Activated CD8-positive, alpha-beta memory T cell treated with anti-CD3 and anti-CD28 coated beads for 36 hours (primary cell): ENCODE measurements around the gene GRIN3A. TPM values are rescaled to one million over a fixed set of nuclear protein-coding genes. Genes with fewer than 3 reads are reported as not detected.

Experiments used
- CTCF ChIA-PET: fragments of 350-600 bp; sonication (Branson Sonifier 250); formaldehyde crosslinking; loops from one replicate; lab custom pipeline; 2021; ENCODE audit warnings: antibody characterized with exemption; lab: Charles Lee
- POLR2A ChIA-PET: fragments of 350-600 bp; sonication (Branson Sonifier 250); formaldehyde crosslinking; loops from one replicate; lab custom pipeline; 2021; ENCODE audit warnings: antibody characterized with exemption; lab: Charles Lee
- total RNA-seq, 2 experiments: library from RNA; stranded (reverse); gene quantifications; one replicate each; pipeline ENCODE4 v1.2.3, GENCODE V29; 2021

Gene GRIN3A
- total RNA-seq, 2 experiments from 2014 or later, result not detected

GRCh38 chr9:101639311-101639710 is 99.1 kb downstream of the GRIN3A start:
- ChIA-PET POLR2A (no interaction called here), CTCF (no interaction called here)

GRCh38 chr9:101636247-101636646 is 102.2 kb downstream of the GRIN3A start:
- CTCF ChIA-PET, result interaction anchor here (0.6 kb wide), 1 partner anchor 371 kb away, joined by 3 read pairs; no protein-coding TSS in a partner anchor
- POLR2A ChIA-PET, result no interaction called here

- POLR2A ChIA-PET, result no interaction called here
- CTCF ChIA-PET, result no interaction called here
Measured at GRCh38 chr9:101635473-101635872, 103.0 kb downstream of the GRIN3A start.

DNA sequence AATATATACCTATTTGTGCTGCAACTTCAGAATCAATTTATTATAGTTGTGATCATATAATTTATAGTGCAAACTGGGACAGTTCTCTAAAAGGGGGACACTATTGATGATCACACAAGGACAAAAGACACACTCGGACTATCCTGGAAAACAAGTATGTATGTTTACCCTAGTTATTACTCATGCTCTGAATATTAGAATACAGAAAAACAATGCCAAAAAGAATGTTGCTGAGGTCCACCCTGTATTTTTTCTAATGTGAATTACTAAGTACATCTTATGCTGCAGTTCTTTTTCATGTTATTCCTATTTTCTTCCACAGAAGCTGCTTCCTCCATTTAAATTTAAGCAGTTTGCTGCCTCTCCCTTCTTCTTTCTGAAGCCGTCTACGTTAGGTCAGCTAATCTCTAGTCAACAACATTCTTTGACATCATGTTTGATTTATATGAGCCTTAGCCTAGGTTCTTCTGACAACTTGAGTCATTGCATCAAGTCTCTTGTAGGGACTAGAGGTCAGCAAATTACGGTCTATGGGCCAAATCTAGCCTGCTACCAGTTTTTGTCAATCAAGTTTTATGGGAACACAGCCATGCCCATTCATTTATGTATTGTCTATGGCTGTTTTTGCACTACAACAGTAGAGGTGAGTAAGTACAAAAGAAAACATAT is 103.6 kb downstream of the GRIN3A start:
- POLR2A ChIA-PET, result no interaction called here

GRCh38 chr9:101632611-101633010 is 105.8 kb downstream of the GRIN3A start:
- POLR2A ChIA-PET, result no interaction called here
- CTCF ChIA-PET, result no interaction called here

More for the DNA sequence above, 103.6 kb downstream of the GRIN3A start:
- CTCF ChIA-PET, result no interaction called here

GRCh38 chr9:101631892-101632291 is 106.6 kb downstream of the GRIN3A start:
- CTCF ChIA-PET, result no interaction called here
- POLR2A ChIA-PET, result no interaction called here

DNA sequence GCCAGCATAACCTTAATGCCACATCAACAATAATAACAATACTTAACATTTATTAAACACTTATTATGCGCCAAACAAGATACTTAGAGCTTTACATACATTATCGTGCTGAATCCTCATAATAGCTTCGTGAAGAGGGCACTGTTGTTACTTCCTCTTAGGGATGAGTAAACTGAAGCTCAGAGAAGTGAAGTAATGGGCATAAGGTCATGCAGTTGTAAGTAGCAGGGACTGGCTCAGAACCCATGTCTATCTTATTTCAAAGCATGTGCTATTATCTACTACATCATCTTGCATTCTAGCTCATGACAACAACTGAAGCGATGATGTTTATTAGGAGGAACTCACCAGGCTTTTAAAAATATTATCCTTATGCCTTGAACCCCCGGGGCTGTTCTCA is 108.8 kb downstream of the GRIN3A start:
- ChIA-PET POLR2A (no interaction called here), CTCF (no interaction called here)

DNA sequence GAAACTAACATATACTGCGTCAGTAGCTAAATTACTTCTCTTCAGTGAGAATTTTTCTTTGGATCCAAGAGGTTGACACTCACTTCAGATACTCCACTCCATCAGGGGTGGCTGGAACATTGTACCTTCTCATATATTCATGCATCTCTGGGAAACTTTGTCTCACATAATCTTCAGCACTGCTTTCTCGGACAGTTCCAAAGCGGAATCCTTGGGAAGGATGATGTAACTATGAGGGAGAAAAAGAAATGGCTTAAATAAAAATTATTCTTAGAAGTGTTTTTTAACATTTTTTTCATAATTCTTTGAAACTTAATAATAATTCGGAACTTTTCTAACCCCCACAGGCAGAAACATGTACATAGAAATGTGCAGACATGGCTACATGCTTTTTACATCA is 110.3 kb downstream of the GRIN3A start:
- POLR2A ChIA-PET, result no interaction called here
- CTCF ChIA-PET, result no interaction called here

GRCh38 chr9:101626295-101626694 is 112.2 kb downstream of the GRIN3A start:
- ChIA-PET CTCF (no interaction called here), POLR2A (no interaction called here)

DNA sequence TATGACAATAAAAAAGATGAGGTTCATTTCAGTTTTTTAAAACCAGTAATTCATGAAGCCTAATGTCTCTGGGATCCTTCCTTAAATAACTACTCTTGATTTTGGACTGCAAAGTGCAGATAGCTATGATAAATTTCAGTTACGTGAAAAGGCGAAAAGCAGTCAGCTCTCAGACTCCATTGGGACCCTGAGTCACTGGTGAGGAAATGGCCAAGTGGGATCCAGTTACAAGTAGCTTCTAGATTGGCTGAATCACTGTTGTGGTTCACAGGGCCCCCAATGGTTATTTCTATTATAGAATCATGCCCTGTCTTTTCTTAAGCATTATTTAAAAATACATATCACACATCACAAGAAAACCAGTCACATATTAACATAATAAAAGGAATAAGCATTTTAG is 112.6 kb downstream of the GRIN3A start:
- POLR2A ChIA-PET, result no interaction called here
- CTCF ChIA-PET, result no interaction called here

DNA sequence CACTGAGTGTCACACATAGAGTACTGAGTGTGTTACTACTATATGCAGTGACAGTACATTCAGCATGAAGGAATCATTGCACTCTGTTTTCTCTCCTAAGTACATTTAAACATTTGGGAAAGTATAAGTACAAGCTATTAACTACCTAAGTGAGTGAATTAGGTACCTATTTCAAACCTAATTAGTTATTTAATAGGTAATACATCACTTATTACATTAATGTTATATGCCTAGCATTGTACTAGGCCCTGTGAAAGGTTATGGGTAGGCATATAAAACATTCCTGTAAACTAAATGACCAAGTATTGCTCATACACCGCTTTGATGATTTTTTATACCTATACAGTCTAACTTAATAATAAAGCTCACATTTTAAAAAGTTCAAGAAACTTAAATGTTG is 118.0 kb downstream of the GRIN3A start:
- ChIA-PET CTCF (no interaction called here), POLR2A (no interaction called here)

- ChIA-PET CTCF (no interaction called here), POLR2A (interaction anchor here (0.6 kb wide), 1 partner anchor 1176 kb away, joined by 7 read pairs; no protein-coding TSS in a partner anchor)
Measured at GRCh38 chr9:101618698-101619097, 119.7 kb downstream of the GRIN3A start.

DNA sequence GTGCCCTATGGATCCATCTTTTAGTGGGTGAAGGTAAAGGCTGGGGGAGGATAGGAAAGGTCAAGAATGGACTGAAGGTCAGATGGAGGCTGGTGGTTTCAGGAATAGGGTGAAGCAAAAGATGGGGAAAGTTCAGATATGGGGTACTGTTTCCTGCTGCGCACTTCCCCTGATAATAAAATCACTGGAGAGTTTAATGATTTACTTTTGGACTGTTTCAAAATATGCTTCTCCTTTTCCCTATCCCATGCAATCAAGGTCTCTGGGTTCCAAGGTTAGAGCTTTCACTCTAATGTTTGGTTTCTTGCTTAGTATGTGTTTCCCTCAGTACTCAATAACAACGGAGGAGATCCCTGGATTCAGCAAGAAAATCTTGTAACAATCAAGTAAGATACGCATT is 132.9 kb downstream of the GRIN3A start:
- ChIA-PET CTCF (no interaction called here), POLR2A (no interaction called here)

- ChIA-PET POLR2A (no interaction called here), CTCF (no interaction called here)
Measured at GRCh38 chr9:101604296-101604695, 134.2 kb downstream of the GRIN3A start.

GRCh38 chr9:101601904-101602765 is 136.3 kb downstream of the GRIN3A start:
- ChIA-PET POLR2A (interaction anchor here (0.6 kb wide), 1 partner anchor 58 kb away, joined by 7 read pairs; no protein-coding TSS in a partner anchor), CTCF (no interaction called here)

GRCh38 chr9:101594796-101595195 is 143.7 kb downstream of the GRIN3A start, which contains the start of gene PPP3R2:
TSS of gene PPP3R2 (minus strand) at chr9:101594969. CDS start at chr9:101594921, 48 bp downstream.
- ChIA-PET CTCF (no interaction called here), POLR2A (no interaction called here)

GRCh38 chr9:101593345-101593744 is 145.1 kb downstream of the GRIN3A start:
- CTCF ChIA-PET, result no interaction called here

DNA sequence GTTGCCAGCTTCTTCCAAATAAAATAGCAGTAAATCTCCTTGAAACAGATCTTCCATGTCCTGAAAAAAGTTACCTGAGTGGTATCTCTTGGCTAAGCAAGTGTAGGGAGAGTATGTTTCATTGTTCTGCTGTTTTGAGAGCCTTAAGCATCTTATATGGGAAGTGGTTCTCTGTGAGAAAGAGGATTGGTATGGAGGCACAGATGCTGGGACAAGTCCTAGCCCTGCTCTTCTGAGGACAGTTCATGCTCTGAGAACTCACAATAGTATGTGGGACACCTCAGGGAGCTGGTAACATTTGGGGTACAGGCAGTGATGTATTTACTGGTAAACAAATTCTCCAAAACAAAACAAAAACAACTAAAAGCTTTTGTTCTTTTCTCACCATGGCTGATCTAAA is 145.7 kb downstream of the GRIN3A start:
- POLR2A ChIA-PET, result no interaction called here
- CTCF ChIA-PET, result no interaction called here

More at GRCh38 chr9:101593345-101593744, 145.1 kb downstream of the GRIN3A start:
- POLR2A ChIA-PET, result no interaction called here

DNA sequence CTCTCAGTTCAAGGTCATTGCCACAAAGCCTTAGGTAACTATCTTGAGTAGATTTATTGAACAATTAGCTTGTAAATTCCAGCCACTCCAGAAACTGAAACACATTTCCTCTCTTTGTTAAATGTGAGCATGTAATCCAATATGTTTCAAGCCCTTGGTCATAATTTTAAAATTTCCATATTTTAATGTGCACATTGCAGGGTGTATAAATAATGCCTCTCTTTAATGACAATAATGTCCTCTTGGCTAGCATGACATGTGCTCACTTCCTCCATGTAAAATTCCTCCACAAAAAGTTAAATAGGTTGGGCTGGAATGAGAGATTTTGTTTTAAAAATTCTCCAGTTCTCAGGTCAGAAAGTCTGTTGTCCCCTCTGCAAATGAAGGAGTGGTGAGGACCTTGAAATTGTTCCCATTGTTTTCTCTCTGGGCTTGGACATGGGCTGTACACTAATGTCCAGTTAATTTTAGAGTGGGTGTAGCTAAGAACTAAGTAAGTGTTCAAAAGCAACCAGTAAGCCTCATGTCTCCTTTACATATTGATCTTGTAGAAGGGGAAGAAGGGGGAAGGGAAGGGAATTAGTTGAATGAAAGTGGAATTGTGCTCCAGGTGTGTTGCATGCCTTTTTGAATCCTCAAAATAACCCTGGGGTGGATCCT is 146.5 kb downstream of the GRIN3A start:
- ChIA-PET POLR2A (no interaction called here), CTCF (no interaction called here)

- ChIA-PET POLR2A (no interaction called here), CTCF (no interaction called here)
Measured at GRCh38 chr9:101590901-101591300, 147.5 kb downstream of the GRIN3A start.
